ENCODE measurements around the gene HOXC10.

HOXC10 gene

DNA sequence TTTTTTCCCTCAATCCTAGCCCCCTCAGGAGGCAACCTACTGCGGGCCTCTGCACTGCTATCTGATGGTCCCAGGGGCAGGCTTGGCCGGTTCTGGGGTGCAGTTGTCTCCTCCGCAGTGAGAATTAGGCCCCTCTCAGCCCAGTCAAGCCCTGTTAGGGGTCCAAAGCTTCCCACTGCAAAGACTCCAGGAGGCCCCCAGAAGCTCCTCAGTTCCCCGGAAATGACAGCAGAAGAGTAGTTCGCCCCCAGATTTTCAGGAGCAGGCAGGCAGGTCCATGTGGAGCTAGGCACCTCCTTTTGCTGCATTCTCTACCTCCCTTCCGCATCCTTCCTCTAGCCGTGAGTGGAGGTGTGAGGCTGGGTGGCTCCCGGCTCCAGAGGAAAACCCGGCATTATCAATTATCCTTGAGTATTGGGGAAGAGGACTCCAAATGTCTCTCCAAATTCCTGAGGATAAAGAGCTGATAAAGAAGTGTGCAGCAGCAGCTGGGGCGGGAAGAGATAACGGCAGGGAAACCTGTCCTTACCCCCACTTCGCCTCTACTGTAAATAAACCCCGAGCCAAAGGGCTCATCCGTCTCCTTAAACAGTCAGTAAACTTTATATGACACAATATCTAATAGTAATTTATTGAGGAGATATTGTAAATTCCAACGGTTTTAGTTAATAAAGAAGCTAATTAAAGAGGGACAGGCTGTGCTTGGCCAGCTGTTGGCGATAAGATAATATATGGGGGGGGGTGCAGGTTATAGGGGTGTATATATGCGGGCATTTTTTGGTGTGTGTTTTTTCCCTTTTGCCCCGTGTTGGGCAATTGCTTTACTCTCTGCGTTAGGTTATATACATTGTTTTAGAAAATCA is 30.9 kb upstream of the HOXC10 start:
- TF ChIP-seq, protein P1, sequence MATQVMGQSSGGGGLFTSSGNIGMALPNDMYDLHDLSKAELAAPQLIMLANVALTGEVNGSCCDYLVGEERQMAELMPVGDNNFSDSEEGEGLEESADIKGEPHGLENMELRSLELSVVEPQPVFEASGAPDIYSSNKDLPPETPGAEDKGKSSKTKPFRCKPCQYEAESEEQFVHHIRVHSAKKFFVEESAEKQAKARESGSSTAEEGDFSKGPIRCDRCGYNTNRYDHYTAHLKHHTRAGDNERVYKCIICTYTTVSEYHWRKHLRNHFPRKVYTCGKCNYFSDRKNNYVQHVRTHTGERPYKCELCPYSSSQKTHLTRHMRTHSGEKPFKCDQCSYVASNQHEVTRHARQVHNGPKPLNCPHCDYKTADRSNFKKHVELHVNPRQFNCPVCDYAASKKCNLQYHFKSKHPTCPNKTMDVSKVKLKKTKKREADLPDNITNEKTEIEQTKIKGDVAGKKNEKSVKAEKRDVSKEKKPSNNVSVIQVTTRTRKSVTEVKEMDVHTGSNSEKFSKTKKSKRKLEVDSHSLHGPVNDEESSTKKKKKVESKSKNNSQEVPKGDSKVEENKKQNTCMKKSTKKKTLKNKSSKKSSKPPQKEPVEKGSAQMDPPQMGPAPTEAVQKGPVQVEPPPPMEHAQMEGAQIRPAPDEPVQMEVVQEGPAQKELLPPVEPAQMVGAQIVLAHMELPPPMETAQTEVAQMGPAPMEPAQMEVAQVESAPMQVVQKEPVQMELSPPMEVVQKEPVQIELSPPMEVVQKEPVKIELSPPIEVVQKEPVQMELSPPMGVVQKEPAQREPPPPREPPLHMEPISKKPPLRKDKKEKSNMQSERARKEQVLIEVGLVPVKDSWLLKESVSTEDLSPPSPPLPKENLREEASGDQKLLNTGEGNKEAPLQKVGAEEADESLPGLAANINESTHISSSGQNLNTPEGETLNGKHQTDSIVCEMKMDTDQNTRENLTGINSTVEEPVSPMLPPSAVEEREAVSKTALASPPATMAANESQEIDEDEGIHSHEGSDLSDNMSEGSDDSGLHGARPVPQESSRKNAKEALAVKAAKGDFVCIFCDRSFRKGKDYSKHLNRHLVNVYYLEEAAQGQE (IDR thresholded peaks at IDR 0.05; ENCODE audit: insufficient replicate concordance, low read depth) = no peak
- TF ChIP-seq, protein P2, sequence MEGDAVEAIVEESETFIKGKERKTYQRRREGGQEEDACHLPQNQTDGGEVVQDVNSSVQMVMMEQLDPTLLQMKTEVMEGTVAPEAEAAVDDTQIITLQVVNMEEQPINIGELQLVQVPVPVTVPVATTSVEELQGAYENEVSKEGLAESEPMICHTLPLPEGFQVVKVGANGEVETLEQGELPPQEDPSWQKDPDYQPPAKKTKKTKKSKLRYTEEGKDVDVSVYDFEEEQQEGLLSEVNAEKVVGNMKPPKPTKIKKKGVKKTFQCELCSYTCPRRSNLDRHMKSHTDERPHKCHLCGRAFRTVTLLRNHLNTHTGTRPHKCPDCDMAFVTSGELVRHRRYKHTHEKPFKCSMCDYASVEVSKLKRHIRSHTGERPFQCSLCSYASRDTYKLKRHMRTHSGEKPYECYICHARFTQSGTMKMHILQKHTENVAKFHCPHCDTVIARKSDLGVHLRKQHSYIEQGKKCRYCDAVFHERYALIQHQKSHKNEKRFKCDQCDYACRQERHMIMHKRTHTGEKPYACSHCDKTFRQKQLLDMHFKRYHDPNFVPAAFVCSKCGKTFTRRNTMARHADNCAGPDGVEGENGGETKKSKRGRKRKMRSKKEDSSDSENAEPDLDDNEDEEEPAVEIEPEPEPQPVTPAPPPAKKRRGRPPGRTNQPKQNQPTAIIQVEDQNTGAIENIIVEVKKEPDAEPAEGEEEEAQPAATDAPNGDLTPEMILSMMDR (IDR thresholded peaks at IDR 0.05; ENCODE audit: insufficient read depth, low read length) = no peak
- TF ChIP-seq SPI1 (IDR thresholded peaks at IDR 0.05; ENCODE audit: borderline replicate concordance, low read depth) = no peak
- TF ChIP-seq POLR2AphosphoS5 (IDR thresholded peaks at IDR 0.05; ENCODE audit: low read depth) = no peak
- Histone ChIP-seq H3K27ac (replicated peaks) (no peak overlapping the region), H3K27me3 (ENCODE audit: insufficient read depth, poor library complexity, severe bottlenecking) (peaks cover 95% of the 10 kb centered on the region), H3K4me3 (replicated peaks; ENCODE audit: insufficient read depth, low read length) (no peak overlapping the region)
- DNase-seq (ENCODE audit: low read depth in 1 of 2, low spot score in 1 of 2) = no peak

DNA sequence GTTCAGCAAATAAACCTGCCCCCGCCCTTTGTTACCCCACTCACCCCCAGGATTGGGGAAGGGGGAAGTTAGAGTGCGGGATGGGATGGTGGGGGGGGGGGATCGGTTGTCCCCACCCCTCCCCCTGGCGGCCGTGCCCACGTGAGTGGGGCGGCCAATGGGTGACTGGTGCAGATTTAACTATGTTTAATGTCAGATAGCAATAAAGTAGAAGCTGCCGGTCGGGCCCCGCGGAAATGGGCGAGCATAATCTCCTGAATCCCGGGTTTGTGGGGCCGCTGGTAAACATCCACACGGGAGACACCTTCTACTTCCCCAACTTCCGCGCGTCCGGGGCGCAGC is 30.3 kb upstream of the HOXC10 start, which contains the start of gene HOXC12:
TSS of gene HOXC12 (plus strand) at position 210 of the 342 bp plus-strand sequence. CDS start at position 237, 27 bp downstream.
- Histone ChIP-seq H3K4me3 (replicated peaks; ENCODE audit: insufficient read depth, low read length) (no peak within 1 kb of the TSS), H3K27me3 (ENCODE audit: insufficient read depth, poor library complexity, severe bottlenecking) (peaks cover 95% of the 10 kb centered on the region), H3K27ac (replicated peaks) (no peak within 1 kb of the TSS)
- TF ChIP-seq, protein P2 (IDR thresholded peaks at IDR 0.05; ENCODE audit: insufficient read depth, low read length) = no peak
- no peak for TF ChIP-seq GABPA (IDR thresholded peaks at IDR 0.05; ENCODE audit: low read depth)
- TF ChIP-seq, protein P1 (IDR thresholded peaks at IDR 0.05; ENCODE audit: insufficient replicate concordance, low read depth) = no peak
- no peak for TF ChIP-seq SPI1 (IDR thresholded peaks at IDR 0.05; ENCODE audit: borderline replicate concordance, low read depth)
- TF ChIP-seq POLR2AphosphoS5 (IDR thresholded peaks at IDR 0.05; ENCODE audit: low read depth) = no peak
- no peak for DNase-seq (ENCODE audit: low read depth in 1 of 2, low spot score in 1 of 2)

DNA sequence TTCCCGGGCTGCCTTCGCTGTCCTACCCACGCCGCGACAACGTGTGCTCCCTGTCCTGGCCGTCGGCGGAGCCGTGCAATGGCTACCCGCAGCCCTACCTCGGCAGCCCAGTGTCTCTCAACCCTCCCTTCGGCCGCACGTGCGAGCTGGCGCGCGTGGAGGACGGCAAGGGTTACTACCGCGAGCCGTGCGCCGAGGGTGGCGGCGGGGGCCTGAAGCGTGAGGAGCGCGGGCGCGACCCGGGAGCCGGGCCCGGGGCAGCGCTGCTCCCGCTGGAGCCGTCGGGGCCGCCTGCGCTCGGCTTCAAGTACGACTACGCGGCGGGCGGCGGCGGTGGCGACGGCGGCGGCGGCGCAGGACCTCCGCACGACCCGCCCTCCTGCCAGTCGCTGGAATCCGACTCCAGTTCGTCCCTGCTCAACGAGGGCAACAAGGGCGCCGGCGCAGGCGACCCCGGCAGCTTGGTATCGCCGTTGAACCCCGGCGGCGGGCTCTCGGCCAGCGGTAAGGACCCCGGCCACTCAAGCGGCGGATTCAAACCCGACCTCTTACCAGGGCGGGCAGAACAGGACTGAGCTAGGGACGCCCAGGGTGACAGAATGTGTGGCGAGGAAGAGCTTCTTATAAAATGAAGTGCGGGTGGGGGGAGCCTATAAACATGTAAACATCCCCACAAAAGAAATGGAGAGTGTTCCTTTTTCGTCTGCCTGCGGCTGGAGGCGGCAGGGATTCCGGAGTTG is 29.7 kb upstream of the HOXC10 start:
- H3K4me3 ChIP-seq (replicated peaks; ENCODE audit: insufficient read depth, low read length) = no peak overlapping the region
- H3K27me3 ChIP-seq (ENCODE audit: insufficient read depth, poor library complexity, severe bottlenecking) = peaks cover 95% of the 10 kb centered on the region
- TF ChIP-seq POLR2AphosphoS5 (IDR thresholded peaks at IDR 0.05; ENCODE audit: low read depth) = no peak
- TF ChIP-seq, protein P1 (IDR thresholded peaks at IDR 0.05; ENCODE audit: insufficient replicate concordance, low read depth) = no peak
- no peak for TF ChIP-seq SPI1 (IDR thresholded peaks at IDR 0.05; ENCODE audit: borderline replicate concordance, low read depth)
- TF ChIP-seq GABPA (IDR thresholded peaks at IDR 0.05; ENCODE audit: low read depth) = no peak
- TF ChIP-seq, protein P2 (IDR thresholded peaks at IDR 0.05; ENCODE audit: insufficient read depth, low read length) = no peak
- DNase-seq (ENCODE audit: low read depth in 1 of 2, low spot score in 1 of 2) = no peak
- no peak overlapping the region for H3K27ac ChIP-seq (replicated peaks)
